Stimulated activated CD4-positive, alpha-beta T cell treated with anti-CD3 and anti-CD28 coated beads, Interleukin-12 subunit alpha, Interleukin-12 subunit beta, amount 100 ng/mL, for 4 hours (primary cell): ENCODE measurements around the gene VPS50.
"Not testable (repeated sequence)": the region's sequence is repeated elsewhere in the genome, so short reads cannot be mapped to it uniquely, and the experiment has no call there.

Source experiments
- DNase-seq: peaks from one replicate; pipeline ENCODE4 v3.0.0-alpha.2; 2020

Gene VPS50

GRCh38 chr7:93337052-93337451, 104.9 kb downstream of the VPS50 start:
- no peak for DNase-seq

GRCh38 chr7:93342178-93342577, 110.0 kb downstream of the VPS50 start:
- DNase-seq, result not testable (repeated sequence)

GRCh38 chr7:93350338-93350737, 118.2 kb downstream of the VPS50 start:
- DNase-seq, result no peak

GRCh38 chr7:93352881-93353280, 120.7 kb downstream of the VPS50 start:
- no peak for DNase-seq

- no peak for DNase-seq
These were observed 122.6 kb downstream of the VPS50 start for GRCh38 chr7:93354815-93355214.

GRCh38 chr7:93359520-93360198, 127.5 kb downstream of the VPS50 start:
- DNase-seq, result no peak

- DNase-seq, result no peak
These were observed 129.7 kb downstream of the VPS50 start for GRCh38 chr7:93361853-93362252.

- DNase-seq, result no peak
These were observed 132.6 kb downstream of the VPS50 start for GRCh38 chr7:93364806-93365205.

- no peak for DNase-seq
These were observed 133.2 kb downstream of the VPS50 start for GRCh38 chr7:93365341-93365740.

- DNase-seq, result no peak
These were observed 134.7 kb downstream of the VPS50 start for GRCh38 chr7:93366816-93367215.

- no peak for DNase-seq
These were observed 135.1 kb downstream of the VPS50 start for GRCh38 chr7:93367254-93367653.

GRCh38 chr7:93370937-93371336, 138.8 kb downstream of the VPS50 start:
- not testable (repeated sequence) for DNase-seq

- DNase-seq, result no peak
These were observed 141.4 kb downstream of the VPS50 start for GRCh38 chr7:93373537-93373936.

- DNase-seq, result no peak
These were observed 142.3 kb downstream of the VPS50 start for GRCh38 chr7:93374345-93374940.

- no peak for DNase-seq
These were observed 143.4 kb downstream of the VPS50 start for GRCh38 chr7:93375603-93376002.

- no peak for DNase-seq
These were observed 146.1 kb downstream of the VPS50 start for GRCh38 chr7:93378131-93378760.

- DNase-seq, result no peak
These were observed 150.2 kb downstream of the VPS50 start for GRCh38 chr7:93382362-93382761.

GRCh38 chr7:93390660-93391059, 158.5 kb downstream of the VPS50 start:
- DNase-seq, result no peak

GRCh38 chr7:93392984-93393383, 160.8 kb downstream of the VPS50 start:
- no peak for DNase-seq

- DNase-seq, result no peak
These were observed 167.5 kb downstream of the VPS50 start for GRCh38 chr7:93399642-93400041.

GRCh38 chr7:93402944-93403343, 170.8 kb downstream of the VPS50 start:
- no peak for DNase-seq

- DNase-seq, result no peak
These were observed 175.1 kb downstream of the VPS50 start for GRCh38 chr7:93407239-93407638.

GRCh38 chr7:93409324-93409723, 177.2 kb downstream of the VPS50 start:
- no peak for DNase-seq
